Activated T-cell treated with anti-CD3 and anti-CD28 coated beads, Interleukin-2, amount 50 U/mL, for 24 hours (primary cell): ENCODE results near the gene ZNF821.
"Not testable (repeated sequence)": the region's sequence is repeated elsewhere in the genome, so short reads cannot be mapped to it uniquely, and the experiment has no call there.

ENCODE experiments used
- DNase-seq: peaks from one replicate; pipeline ENCODE4 v3.0.0-alpha.2; 2020
- H3K27ac Mint-ChIP-seq: 2 replicates; pipeline ENCODE4 v1.8.0; 2020; ENCODE audit warnings: mild to moderate bottlenecking, mixed read lengths
- H3K27me3 Mint-ChIP-seq: 2 replicates; pipeline ENCODE4 v1.8.0; 2020; ENCODE audit warnings: mixed read lengths
- H3K36me3 Mint-ChIP-seq: 2 replicates; pipeline ENCODE4 v1.8.0; 2020; ENCODE audit warnings: low read depth, mixed read lengths
- H3K4me1 Mint-ChIP-seq: 2 replicates; pipeline ENCODE4 v1.8.0; 2020; ENCODE audit warnings: low read depth, mixed read lengths
- H3K4me3 Mint-ChIP-seq: 2 replicates; pipeline ENCODE4 v1.8.0; 2020; ENCODE audit warnings: mild to moderate bottlenecking, moderate library complexity, mixed read lengths
- H3K9me3 Mint-ChIP-seq: 2 replicates; pipeline ENCODE4 v1.8.0; 2020; ENCODE audit warnings: mixed read lengths

Gene ZNF821

GRCh38 chr16:71893888-71894228 lies 9.9 kb upstream of the ZNF821 start:
- H3K36me3 Mint-ChIP-seq: peaks cover 30% of the 10 kb centered on the region
- peak overlapping the region; percentile 98 for H3K27ac Mint-ChIP-seq
- no peak for DNase-seq
- peak overlapping the region; percentile 98 for H3K4me3 Mint-ChIP-seq
- H3K4me1 Mint-ChIP-seq: peaks cover 20% of the 10 kb centered on the region
- no peaks in the 10 kb centered on the region for H3K27me3 Mint-ChIP-seq
- H3K9me3 Mint-ChIP-seq: no peaks in the 10 kb centered on the region

- H3K27ac Mint-ChIP-seq: no peak overlapping the region
- no peaks in the 10 kb centered on the region for H3K9me3 Mint-ChIP-seq
- no peak for DNase-seq
- no peaks in the 10 kb centered on the region for H3K27me3 Mint-ChIP-seq
- peaks cover 3% of the 10 kb centered on the region for H3K36me3 Mint-ChIP-seq
- H3K4me3 Mint-ChIP-seq: no peak overlapping the region
- H3K4me1 Mint-ChIP-seq: peaks cover 15% of the 10 kb centered on the region
Observed at GRCh38 chr16:71889147-71889546, 5.2 kb upstream of the ZNF821 start.

GRCh38 chr16:71885261-71885650 lies 1.3 kb upstream of the ZNF821 start:
- Mint-ChIP-seq H3K27me3 (no peaks in the 10 kb centered on the region), H3K27ac (peak overlapping the region; percentile 60), H3K36me3 (peaks cover 3% of the 10 kb centered on the region), H3K4me1 (peaks cover 41% of the 10 kb centered on the region), H3K9me3 (no peaks in the 10 kb centered on the region), H3K4me3 (peak overlapping the region; percentile 91)
- DNase-seq: no peak

GRCh38 chr16:71883168-71883848 lies 674 bp downstream of the ZNF821 start:
- Mint-ChIP-seq H3K9me3 (no peaks in the 10 kb centered on the region), H3K4me1 (peaks cover 48% of the 10 kb centered on the region), H3K27ac (peak overlapping the region; percentile 65), H3K4me3 (peak overlapping the region; percentile 82), H3K36me3 (peaks cover 18% of the 10 kb centered on the region), H3K27me3 (no peaks in the 10 kb centered on the region)
- DNase-seq: peak; percentile 72

GRCh38 chr16:71882505-71883167 lies 1.3 kb downstream of the ZNF821 start:
- DNase-seq: peak; percentile 55
- Mint-ChIP-seq H3K27ac (peak overlapping the region; percentile 65), H3K27me3 (no peaks in the 10 kb centered on the region), H3K36me3 (peaks cover 18% of the 10 kb centered on the region), H3K9me3 (no peaks in the 10 kb centered on the region), H3K4me1 (peaks cover 48% of the 10 kb centered on the region), H3K4me3 (peak overlapping the region; percentile 82)

- Mint-ChIP-seq H3K4me1 (peaks cover 43% of the 10 kb centered on the region), H3K27me3 (no peaks in the 10 kb centered on the region), H3K4me3 (no peak overlapping the region), H3K36me3 (peaks cover 25% of the 10 kb centered on the region), H3K27ac (peak overlapping the region; percentile 38), H3K9me3 (no peaks in the 10 kb centered on the region)
- no peak for DNase-seq
Observed at GRCh38 chr16:71880176-71880575, 3.8 kb downstream of the ZNF821 start.

GRCh38 chr16:71878911-71879310 lies 5.1 kb downstream of the ZNF821 start:
- no peak for DNase-seq
- Mint-ChIP-seq H3K27ac (no peak overlapping the region), H3K36me3 (peaks cover 27% of the 10 kb centered on the region), H3K4me3 (no peak overlapping the region), H3K9me3 (no peaks in the 10 kb centered on the region), H3K27me3 (no peaks in the 10 kb centered on the region), H3K4me1 (peaks cover 36% of the 10 kb centered on the region)

- Mint-ChIP-seq H3K27ac (peak overlapping the region; percentile 88), H3K4me3 (peak overlapping the region; percentile 46), H3K36me3 (peaks cover 21% of the 10 kb centered on the region), H3K9me3 (no peaks in the 10 kb centered on the region), H3K4me1 (peaks cover 29% of the 10 kb centered on the region), H3K27me3 (no peaks in the 10 kb centered on the region)
- DNase-seq: no peak
Observed at GRCh38 chr16:71873199-71873598, 10.8 kb downstream of the ZNF821 start.

- peaks cover 33% of the 10 kb centered on the region for H3K4me1 Mint-ChIP-seq
- H3K36me3 Mint-ChIP-seq: peaks cover 24% of the 10 kb centered on the region
- no peaks in the 10 kb centered on the region for H3K27me3 Mint-ChIP-seq
- no peak overlapping the region for H3K4me3 Mint-ChIP-seq
- H3K27ac Mint-ChIP-seq: no peak overlapping the region
- no peak for DNase-seq
- no peaks in the 10 kb centered on the region for H3K9me3 Mint-ChIP-seq
Observed at GRCh38 chr16:71870818-71871217, 13.2 kb downstream of the ZNF821 start.

GRCh38 chr16:71869089-71869488 lies 14.9 kb downstream of the ZNF821 start:
- H3K4me3 Mint-ChIP-seq: no peak overlapping the region

GRCh38 chr16:71867939-71868338 lies 16.0 kb downstream of the ZNF821 start:
- Mint-ChIP-seq H3K27ac (no peak overlapping the region), H3K9me3 (no peaks in the 10 kb centered on the region), H3K36me3 (peaks cover 35% of the 10 kb centered on the region), H3K4me3 (no peak overlapping the region), H3K4me1 (peaks cover 45% of the 10 kb centered on the region), H3K27me3 (no peaks in the 10 kb centered on the region)
- no peak for DNase-seq

More at GRCh38 chr16:71869089-71869488, 14.9 kb downstream of the ZNF821 start:
- no peaks in the 10 kb centered on the region for H3K9me3 Mint-ChIP-seq
- no peaks in the 10 kb centered on the region for H3K27me3 Mint-ChIP-seq
- DNase-seq: no peak
- H3K27ac Mint-ChIP-seq: no peak overlapping the region
- H3K4me1 Mint-ChIP-seq: peaks cover 49% of the 10 kb centered on the region
- peaks cover 29% of the 10 kb centered on the region for H3K36me3 Mint-ChIP-seq

GRCh38 chr16:71867175-71867574 lies 16.8 kb downstream of the ZNF821 start:
- not testable (repeated sequence) for H3K9me3 Mint-ChIP-seq, H3K4me3 Mint-ChIP-seq, H3K27me3 Mint-ChIP-seq, DNase-seq
- Mint-ChIP-seq H3K27ac (peak overlapping the region; percentile 1), H3K4me1 (peaks cover 39% of the 10 kb centered on the region), H3K36me3 (peaks cover 35% of the 10 kb centered on the region)

GRCh38 chr16:71865173-71865863 lies 18.7 kb downstream of the ZNF821 start:
- no peak for DNase-seq
- H3K9me3 Mint-ChIP-seq: no peaks in the 10 kb centered on the region
- H3K27me3 Mint-ChIP-seq: no peaks in the 10 kb centered on the region
- peak overlapping the region; percentile 88 for H3K27ac Mint-ChIP-seq
- H3K4me3 Mint-ChIP-seq: peak overlapping the region; percentile 1
- H3K36me3 Mint-ChIP-seq: peaks cover 47% of the 10 kb centered on the region
- peaks cover 26% of the 10 kb centered on the region for H3K4me1 Mint-ChIP-seq

GRCh38 chr16:71863995-71864394 lies 20.0 kb downstream of the ZNF821 start:
- Mint-ChIP-seq H3K36me3 (peaks cover 50% of the 10 kb centered on the region), H3K4me3 (no peak overlapping the region), H3K27me3 (no peaks in the 10 kb centered on the region), H3K4me1 (peaks cover 20% of the 10 kb centered on the region), H3K27ac (peak overlapping the region; percentile 88), H3K9me3 (no peaks in the 10 kb centered on the region)
- DNase-seq: no peak
